GM12872 (cell line): ENCODE measurements around the gene NDUFV3.

Experiments
- CTCF ChIP-seq: IDR thresholded peaks from 3 replicates; pipeline ENCODE4 v1.5.1; 2011; ENCODE audit warnings: low read depth, mild to moderate bottlenecking, low read length, moderate library complexity; ENCODE audit not compliant: insufficient read depth

Gene NDUFV3

GRCh38 chr21:42892931-42893755, at the start of gene NDUFV3:
Gene NDUFV3 (plus strand): TSS chr21:42893309. CDS start chr21:42893334, 25 bp downstream.
- TF ChIP-seq CTCF, result no peak

DNA sequence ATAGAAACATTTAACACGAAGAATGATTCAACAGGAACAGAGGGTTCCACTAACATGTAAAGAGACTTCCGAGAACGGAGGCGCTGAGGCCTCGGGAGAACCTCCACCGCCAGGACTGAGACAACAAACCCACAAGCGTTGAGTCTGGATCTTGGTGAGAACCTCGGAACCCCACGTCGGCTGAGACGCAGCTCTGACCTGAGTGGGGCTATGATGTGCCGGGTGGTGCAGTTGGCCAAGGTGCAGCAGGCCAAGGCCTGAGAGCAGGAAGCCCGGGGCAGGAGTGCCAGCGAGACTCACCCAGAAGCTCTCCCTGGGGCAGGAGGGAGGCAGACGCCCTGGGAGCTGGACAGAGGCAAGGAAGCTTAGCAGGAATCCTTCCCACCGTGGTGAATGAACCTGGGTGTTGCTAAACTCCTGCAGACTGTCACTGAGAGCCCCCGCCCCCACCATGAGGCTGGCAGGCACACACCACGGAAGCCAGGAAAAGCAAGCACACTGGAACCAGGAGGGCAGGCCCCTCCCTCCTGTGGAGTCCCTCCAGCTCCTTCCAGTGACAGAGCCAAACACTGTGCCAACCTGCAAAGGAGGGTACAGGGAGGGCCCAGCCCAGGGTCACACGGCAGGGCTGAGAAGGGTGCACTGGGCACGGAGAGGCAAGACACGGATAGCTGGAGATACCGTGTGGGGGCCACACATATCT, 48.5 kb upstream of the NDUFV3 start:
- no peak for TF ChIP-seq CTCF

- TF ChIP-seq CTCF, result no peak
These were observed 47.7 kb upstream of the NDUFV3 start for GRCh38 chr21:42845296-42845965.

DNA sequence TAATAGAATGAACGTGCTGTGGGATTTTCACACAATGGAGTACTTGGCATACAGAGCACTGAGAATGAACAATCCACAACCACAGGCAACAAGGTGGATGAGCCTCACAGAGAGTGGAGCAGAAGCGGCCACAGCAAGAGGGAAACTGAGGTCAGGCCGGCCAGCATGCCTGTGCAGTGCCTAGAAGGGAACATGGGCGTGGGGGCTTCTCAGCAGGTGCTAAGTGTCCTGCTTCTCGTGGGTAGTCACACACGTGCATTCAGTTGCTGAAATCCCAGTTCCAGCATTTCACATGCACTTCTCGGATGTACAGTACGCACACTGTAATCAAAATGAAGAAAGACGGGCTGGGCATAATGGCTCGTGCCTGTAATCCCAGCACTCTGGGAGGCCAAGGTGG, 46.9 kb upstream of the NDUFV3 start:
- TF ChIP-seq CTCF, result no peak

DNA sequence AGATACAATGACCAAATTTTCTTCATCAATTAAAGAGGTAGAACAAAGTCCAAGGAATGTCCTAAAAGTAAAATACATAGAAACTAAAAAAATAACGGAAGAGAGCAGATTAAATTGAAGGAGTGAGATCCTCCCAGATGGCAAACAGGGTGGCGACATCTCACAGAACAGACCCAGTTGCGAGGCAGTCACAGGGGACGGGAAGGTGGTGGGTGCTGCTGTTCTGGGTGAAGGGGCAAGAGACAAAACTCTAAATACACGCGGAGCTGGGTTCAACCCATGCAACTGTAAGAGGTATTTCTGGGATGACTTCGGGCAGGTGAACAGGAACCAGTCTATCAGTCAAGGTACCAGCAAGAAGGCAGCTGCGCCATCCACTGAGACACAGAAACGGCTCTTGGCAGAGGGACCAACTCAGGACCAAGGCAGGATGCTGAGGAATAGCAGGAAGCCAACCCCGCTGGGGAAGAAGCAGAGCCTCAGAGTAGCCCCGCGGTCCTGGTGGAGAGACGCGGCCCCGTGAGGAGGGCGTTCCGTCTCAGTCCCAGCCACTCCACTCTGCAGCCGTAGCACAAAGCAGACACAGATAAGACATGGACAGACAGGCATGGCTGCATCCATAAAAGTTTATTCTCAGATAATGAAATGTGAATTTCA, 45.9 kb upstream of the NDUFV3 start:
- no peak for TF ChIP-seq CTCF

DNA sequence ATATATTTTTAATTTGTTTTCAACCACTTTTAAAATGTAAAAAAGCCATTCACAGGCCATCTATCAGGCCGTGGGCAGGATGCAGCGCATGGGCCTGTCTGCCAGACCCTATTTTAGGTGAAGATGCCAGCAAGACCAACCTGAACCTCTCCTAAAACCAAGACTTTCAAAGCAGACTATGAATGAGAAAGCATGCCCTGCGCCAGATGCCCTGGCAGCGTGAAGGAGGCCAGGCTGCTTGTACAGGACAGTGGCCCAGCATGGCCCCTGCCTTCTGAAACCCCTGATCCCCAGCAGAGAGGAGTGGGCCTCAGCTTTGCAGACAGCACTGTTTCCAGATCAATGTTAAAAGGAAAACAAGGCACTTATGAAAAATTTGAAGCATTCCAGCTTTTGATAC, 45.4 kb upstream of the NDUFV3 start:
- no peak for TF ChIP-seq CTCF
